GM18498 (cell line): ENCODE measurements around the gene ERBB4.
"Not testable (repeated sequence)": the region's sequence is repeated elsewhere in the genome, so short reads cannot be mapped to it uniquely, and the experiment has no call there.

ENCODE experiments used
- ATAC-seq: cut with Tn5 transposase; IDR thresholded peaks from one replicate; pipeline ENCODE4 v1.9.1; 2021; ENCODE audit warnings: mild to moderate bottlenecking, moderate library complexity; ENCODE audit not compliant: unreplicated experiment

The ERBB4 gene

DNA sequence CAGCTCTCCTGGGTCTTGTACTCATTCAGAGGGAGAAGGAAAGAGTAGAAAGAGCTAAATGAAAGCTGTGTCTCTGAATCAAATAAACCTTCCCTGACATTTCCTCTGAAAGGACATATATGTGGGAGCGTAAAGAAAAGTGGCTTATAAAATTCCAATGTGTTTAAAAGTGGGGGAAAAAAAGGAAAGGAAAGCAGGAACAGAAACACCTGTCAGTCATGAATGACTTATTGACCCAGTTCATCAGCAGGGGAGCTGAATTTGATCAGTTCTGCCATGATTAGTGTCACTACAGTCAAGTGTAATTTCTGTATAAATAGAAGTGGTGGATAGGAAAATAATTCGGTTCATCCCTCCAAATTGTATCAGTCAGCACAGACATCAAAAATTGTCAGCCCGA, 382.5 kb downstream of the ERBB4 start:
- ATAC-seq: no peak

DNA sequence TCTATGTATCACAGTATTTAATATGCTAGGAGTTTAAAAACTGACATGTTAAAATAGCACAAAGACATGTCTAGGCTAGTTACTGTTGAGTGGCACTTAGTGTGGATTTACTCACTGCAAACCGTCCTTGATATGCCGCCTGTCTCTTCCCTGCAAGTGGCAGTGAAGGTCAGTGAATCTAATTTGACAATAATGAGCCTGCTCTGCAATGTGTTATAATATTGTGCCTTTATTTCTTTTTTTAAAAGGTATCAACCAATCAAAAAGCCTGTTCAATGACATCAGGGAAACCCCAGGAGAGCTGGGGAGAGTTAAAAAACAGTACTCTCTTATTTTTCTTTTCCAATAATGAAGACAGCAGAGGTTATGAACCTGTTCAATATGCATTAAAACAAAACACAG, 384.1 kb downstream of the ERBB4 start:
- ATAC-seq: no peak

DNA sequence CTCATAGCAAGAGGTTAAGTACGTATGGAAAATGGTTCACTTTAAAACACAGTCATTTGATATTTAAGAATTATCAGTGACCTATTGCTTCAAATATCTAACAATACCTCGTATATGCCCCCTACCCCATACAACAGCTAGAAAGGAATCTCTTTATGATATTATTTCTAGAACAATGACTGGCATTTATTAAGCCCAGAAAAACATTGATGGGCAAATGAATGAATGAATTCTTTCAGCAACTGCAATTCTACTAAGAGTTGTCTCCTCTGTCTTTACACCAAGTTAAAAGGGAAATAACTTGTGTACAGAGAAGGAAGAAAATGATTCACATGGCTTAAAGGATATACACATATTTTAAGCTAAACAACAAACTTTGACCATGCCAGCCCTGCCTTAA, 384.7 kb downstream of the ERBB4 start:
- no peak for ATAC-seq

DNA sequence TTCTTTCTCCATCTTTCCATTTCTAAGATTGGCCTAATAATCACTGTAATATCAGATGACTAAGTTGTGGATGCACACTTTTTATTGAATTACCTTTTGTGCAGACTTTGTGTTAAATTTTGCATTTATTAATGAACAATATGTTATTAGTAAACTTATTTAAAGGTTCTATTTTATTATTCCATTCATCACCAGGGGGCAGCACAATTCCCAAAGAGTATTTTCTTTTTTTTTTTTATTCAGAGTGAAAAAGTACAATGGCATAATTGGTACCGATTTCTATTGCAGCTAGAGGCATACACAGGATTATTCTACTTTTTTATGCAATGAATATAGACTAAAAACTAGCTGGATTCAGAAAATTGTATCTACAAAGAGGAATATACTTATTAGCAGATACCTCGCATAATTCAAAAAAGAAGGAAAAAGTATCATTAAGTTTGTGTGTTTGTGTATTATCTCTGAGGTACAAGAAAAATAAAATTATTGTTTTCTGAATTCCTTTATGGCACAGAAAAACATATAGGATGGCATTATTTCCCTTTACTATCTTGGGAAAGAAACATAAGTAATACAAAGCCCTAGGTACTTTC, 390.6 kb downstream of the ERBB4 start:
- no peak for ATAC-seq

DNA sequence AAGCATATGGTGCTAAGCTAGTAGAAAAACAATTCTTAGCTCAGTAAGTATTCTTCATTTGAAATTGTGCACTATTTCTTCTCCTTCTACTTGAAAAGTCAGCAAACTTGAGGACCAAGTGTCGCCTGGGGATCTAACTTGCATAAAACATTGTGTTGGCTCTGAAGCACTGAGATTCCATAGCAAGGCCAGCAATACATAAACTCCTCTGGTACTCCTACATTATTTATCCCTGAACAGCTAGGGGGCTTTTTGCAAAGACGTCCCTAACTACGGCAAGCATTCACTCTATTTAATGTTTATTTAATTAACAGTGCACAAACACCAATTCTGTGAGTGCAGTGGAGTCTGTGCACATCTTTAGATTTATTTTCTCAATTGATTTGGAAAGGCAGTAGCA, 392.2 kb downstream of the ERBB4 start:
- no peak for ATAC-seq

DNA sequence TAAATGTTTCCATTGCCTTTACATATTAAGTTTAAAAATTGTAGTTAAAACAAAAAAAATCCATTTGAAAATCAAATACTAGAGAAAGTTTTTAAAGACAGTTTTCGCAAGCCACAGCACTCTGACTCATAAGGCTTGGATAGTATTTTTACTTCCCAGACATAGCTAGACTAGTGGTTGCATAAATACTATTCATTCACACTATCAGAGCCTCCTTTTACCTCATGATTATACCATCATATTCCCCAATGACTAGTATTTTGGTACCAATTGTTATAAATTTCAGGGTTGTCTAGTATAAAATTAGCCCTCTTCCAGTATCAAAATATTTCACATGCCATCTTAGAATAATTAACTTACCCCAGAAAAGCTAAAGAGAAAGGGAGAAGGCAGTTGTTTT, 393.5 kb downstream of the ERBB4 start:
- no peak for ATAC-seq

DNA sequence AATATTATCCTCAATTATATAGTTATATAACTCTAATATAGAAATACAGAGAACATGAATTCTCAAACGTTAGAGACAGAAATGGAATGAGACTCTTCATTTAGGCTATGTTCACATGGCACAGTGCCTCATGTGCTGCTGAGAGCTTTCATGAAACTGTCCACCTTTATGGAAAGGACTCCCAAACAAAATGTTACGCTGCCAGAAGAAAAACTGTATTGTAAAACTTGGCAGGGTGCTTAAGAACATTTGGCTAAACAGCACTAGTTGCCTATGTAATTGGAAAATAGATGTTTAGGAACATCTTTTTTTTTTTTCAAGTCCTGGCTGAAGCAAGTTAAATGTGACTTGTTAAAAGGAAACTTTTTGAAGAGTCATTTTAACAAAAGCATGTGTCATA, 396.0 kb downstream of the ERBB4 start:
- no peak for ATAC-seq

DNA sequence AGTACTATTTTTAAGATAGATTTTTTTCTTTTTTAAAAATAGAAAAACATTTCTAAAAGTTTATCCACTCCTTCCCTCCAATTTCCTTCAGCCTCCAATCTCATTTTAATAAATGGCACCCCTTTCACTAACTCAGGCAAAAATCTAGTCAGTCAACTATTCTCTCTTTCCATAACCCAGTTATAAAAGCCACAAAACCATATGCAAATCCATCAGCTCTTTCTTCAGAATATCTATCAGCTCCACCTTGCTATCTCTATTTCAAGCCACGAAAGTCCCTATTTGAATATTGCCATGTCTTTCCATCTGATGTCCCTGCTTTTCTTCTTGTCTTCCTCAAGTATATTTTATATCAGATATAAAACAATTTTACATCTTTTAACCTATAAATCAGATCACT, 397.1 kb downstream of the ERBB4 start:
- ATAC-seq: peak; percentile 60

DNA sequence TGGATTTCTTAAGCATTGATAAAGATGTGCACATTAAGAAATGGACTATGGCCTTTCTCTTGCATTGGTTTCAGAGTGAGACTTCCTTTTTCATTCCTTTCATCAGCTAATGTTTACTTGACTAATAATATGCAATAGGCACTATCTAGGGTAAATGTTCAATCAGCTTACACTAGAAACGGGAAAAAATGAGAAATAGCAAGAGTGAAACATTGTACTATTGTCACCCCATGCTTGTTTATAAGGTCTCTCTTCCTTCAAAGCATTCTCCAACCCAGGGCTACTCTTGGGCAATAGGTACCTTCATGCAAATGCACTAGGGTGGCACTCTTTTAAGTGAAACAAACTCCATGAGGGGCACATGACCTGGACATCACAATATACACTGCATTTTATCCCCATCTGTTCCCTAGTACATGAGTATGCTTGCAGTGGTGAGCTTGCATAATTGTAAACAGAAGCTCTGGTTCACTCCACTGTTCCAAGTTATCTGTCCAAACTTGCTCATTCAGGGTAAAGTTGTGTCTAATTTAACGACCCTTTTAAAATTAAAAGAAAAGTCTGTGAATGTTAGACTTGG, 402.3 kb downstream of the ERBB4 start:
- ATAC-seq: no peak

DNA sequence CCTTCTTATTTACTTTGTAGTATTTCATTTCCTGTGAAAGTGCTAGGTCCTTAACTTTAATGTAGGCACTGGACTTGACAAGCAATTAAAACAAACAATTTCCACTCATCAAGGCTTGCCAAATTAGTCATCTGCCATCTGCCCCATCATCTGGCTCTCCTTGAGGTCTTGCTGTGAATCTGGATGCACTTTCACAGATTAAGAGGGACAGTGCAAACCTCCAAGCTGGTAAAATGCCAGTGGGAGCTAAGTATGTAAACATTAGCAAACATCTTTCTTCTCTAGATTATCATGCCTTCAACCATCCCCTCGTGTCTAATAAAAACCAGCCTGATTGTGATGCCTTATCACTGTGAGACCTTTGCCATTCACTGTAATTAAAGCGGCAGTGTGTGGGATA, 402.9 kb downstream of the ERBB4 start:
- ATAC-seq: no peak

DNA sequence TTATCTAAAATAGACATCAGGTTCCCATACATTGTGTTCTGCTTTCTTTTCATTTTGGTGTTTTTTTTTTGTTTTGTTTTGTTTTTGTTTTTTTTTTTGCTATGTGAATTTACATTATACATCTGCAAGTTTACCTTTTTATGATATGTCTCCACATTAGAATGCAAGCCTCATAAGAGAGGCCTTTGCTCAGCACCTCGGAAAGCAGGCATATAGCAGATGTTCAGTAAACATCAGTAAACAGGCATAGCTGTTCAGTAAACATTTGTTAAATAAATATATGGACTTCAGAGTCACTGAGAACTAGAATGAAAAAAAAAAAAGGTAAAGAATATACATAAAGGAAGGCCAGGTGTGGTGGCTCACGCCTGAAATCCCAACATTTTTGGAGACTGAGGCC, 405.3 kb downstream of the ERBB4 start:
- ATAC-seq: no peak

DNA sequence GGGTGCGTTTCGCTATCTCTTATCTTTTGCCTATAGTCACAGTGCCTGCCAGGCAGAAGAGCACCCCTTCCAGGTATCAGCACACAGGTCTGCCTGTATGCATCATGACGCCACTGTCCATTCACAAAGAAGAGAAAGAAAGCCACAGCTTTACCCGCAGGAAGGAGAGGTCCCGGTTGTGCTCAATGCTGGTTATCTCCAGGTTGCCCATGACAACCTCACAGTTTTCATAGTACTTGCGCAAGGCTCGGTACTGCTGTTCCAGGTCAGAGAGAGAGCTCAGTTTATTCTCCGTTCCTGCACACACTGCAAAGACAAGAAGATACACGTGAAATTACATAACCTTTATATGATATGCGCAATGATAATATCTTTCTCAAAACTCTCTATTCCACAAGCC, 414.0 kb downstream of the ERBB4 start:
- no peak for ATAC-seq

DNA sequence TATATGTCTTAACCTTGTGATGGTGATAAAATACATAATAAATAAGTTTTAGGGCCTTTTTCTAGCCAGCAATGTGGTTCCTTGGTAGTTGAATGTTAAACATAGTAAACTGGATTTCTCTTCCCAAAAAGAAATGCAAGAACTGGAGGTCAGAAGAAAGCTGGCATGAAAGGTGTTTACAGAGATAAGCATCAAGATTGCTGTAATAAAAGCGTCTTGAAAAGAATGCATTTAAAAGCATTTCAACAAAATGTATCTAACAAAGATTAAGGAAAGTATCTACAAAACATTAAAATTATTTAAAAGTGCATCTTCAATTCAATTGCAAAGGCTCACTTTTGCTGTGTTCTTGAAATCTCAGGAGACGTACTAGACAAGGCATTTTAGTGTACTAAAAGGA, 419.0 kb downstream of the ERBB4 start:
- ATAC-seq: no peak

DNA sequence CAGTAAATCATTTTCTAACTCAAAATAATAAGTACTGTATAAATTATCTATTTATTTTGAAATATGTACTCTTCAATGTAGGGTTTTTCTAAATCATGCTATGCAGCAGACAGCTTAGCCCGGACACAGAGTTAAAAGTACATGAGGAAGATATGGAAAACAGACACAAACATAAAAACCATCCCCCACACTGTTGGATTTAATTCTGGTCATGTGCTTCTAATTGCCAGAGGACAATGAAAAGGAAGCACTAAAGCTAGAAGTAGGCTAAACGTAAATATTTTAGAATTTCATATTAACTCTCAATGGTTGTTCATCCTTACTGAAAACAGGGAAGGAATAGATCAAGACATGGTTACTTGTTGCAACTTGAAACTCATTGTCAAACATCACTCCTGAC, 420.7 kb downstream of the ERBB4 start:
- ATAC-seq: no peak

DNA sequence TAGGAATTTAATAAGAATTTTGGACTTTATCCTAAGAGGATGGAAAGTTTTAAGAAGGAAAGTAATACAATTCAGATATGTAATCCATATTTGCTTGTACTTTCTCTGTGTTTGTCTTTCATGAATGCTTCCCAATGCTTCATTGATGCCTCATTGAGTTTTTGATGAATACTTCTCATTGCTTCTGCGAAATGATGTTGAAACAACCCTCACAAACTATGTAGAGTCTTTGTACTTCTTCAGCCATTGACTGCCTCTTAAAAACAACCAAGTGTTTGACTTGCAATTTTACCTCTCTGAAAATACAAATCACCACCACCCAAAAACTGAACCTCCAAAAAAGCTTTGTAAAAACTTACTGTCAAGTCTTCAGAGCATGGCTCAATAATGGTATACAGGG, 424.1 kb downstream of the ERBB4 start:
- ATAC-seq: no peak

DNA sequence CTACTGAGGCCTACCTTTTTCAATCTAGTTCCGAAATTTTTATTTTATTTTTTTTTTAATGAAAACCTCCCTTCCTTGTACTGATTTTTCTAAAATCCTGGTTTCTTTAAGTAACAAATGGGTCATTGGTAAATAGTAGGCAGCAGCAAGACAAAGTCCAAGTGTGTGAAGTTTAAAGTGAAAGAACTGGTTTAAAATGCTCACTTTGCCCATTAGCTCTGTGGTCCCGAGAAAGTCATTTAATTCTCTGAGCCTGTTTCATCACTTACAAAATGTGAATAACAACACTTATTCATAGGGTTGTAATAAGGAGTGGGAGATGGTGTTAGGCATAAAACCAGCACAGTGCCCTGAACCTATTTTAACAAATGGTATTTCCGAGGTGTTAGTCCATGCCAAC, 426.2 kb downstream of the ERBB4 start:
- ATAC-seq: no peak

DNA sequence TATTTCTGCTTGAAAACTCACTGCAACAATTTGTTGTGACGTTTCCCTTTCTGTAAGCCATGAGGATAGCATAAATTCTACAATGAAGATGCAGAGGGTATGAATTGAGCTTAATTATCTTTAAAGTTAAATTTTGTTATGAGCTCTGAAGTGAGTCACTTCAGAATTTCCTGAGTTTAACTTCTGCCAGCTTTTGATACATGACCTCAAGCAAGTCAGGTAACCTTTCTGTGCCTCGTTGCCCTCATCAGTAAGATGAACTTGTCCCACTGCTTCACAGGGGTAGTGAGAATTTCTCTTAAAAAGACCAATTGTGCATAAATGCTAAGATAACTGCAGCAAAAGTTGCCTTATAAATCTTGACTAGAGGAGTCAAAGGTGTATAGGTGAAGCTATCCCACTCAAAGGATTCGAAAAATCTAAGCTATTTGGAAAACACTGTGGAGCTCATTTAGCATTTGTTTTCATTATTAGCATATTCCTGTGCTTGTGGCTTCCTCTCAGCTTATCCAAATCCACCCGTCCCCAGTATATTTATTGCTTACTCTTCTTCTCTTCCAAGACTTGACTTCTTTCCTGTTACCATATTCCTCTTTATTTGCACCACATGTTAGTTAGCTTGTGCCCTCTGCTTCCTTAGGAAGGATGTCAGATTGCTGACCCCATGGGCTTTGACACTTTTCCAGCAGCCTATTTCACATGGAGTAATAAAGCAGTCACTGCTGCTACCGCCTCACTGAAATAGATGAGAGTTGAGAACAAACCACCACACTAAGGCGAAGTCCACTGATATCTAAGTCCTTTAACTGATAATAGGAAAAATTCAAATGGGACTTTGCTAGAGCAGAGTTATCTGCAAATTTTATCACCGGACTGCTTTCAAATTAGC, 428.6 kb downstream of the ERBB4 start:
- ATAC-seq: no peak

DNA sequence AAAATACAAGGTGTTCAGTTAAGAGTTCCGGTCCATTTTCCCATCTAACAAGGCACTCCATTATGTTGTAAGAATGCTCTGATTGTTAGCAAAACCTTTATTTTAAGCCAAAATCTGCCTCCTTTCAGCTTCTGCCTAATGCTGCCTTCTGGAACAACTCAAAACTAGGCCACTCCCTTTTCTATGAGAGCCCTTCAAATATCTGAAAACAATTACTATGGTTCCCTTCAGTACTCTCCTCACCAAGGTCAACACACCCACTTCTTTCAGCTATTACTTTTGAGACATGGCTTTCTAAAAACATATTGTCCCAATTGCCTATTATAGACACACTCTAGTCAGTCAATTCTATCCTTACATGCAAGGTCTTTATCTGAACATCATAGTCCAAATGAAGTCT, 429.4 kb downstream of the ERBB4 start:
- no peak for ATAC-seq

DNA sequence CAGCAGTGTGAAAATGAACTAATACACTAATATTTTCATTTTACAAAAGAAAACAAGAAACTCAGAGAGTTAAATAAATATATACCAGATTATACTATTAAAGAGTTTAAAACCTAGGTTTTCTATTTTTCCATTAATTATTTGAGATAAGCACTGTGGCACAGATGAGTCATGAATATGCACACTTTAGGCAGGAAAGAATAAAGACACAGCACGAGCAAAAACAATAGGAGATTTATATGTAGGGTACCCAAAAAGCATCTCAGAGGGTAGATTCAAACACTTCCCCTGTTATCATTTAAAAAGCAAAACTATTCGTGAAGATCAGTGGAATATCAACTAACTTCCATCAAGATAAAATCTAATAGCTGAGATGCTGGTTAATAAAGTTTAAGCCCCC, 430.6 kb downstream of the ERBB4 start:
- no peak for ATAC-seq

DNA sequence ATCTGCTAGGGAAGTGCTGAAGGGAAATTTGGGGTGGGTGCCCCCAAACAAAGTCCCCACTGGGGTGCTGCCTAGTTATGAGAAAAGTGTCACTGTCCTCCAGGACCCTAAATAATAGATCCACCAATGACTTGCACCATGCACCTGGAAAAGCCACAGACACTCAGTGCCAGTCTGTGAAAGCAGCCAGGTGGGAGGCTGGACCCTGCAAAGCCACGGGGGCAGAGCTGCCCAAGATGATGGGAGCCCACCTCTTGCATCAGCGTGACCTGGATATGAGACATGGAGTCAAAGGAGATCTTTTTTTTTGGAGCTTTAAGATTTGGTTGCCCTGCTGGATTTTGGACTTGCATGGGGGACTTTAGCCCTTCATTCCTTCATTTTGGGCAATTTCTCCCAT, 431.6 kb downstream of the ERBB4 start:
- no peak for ATAC-seq

DNA sequence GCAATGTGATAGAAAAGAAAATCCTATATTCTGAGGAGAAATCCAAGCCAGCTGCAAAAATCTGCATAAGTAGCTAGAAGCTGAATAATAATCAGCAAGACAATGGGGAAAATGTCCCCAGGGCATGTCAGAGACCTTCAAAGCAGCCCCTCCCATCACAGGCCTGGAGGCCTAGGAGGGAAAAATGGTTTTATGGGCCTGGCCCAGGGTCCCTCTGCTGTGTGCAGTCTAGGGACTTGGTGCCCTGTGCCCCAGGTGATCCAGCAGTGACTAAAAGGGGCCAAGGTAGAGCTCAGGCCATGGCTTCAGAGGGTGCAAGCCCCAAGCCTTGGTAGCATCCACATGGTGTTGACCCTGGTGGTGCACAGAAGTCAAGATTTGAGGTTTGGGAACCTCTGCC, 432.1 kb downstream of the ERBB4 start:
- ATAC-seq: not testable (repeated sequence)

DNA sequence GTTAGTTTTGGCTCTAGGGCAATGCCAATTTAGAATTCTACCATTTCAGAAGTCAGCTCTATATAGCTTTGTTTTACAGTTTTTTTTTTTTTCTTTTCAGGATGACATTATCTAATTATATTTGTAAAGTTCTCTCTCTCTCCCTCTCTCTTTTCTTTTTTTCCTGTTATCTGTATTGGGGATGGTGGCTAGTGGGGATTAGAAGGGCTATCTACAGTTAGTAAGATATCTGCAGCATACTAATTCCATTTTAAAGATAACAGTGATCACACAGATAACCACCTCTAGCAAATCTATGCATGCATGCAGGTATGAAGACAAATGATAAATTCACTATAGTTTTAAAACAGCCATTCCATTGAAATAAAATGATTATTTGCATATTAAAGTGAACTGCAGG, 438.9 kb downstream of the ERBB4 start:
- no peak for ATAC-seq
